Motor neuron (in vitro differentiated cells): Measurements from ENCODE around the gene UBE3C. TPM values are rescaled to one million over a fixed set of nuclear protein-coding genes. Genes with fewer than 3 reads are reported as not detected.
"Not testable (repeated sequence)": the region's sequence is repeated elsewhere in the genome, so short reads cannot be mapped to it uniquely, and the experiment has no call there.

ENCODE experiments used
- ATAC-seq, 8 experiments: fragments of 200-7000 bp; cut with Tn5 transposase; replicated peaks in 6 of 8; 2 replicates each; pipeline ENCODE4 v1.8.0; 2021; ENCODE audit warnings: mild to moderate bottlenecking in 8 of 8, moderate library complexity in 8 of 8
- H3K27ac ChIP-seq, 2 donors: fragments of 250-450 bp; sonication (Bioruptor Pico); 2 replicates each; pipeline ENCODE4 v1.9.0; 2021; ENCODE audit warnings: antibody characterized with exemption in 2 of 2, mild to moderate bottlenecking in 2 of 2, moderate library complexity in 1 of 2
- H3K4me1 ChIP-seq, 2 donors: fragments of 250-450 bp; sonication (Bioruptor Pico); replicated peaks in 1 of 2; 2 replicates each; pipeline ENCODE4 v1.6.1; 2021; ENCODE audit warnings: antibody characterized with exemption in 2 of 2, mild to moderate bottlenecking in 2 of 2, moderate library complexity in 1 of 2
- H3K4me3 ChIP-seq, 5 donors: fragments of 250-450 bp; sonication (Bioruptor Pico); 2 replicates each; pipeline ENCODE4 v1.9.0; 2021; ENCODE audit warnings: antibody characterized with exemption in 5 of 5, mild to moderate bottlenecking in 5 of 5, moderate library complexity in 4 of 5
- WGBS, 10 experiments: fragments of 450-650 bp; shearing (Covaris generic); methylation state at CpG; one replicate each; pipeline ENCODE4 v1.0.0; 2022; 5-methylcytosine and 5-hydroxymethylcytosine counted together
- in situ Hi-C, 9 experiments: fragments of 400-800 bp; cut with MboI; loops; one replicate each; pipeline ENCODE4 v1.15.0; 2021; ENCODE audit warnings: low sequenced_read_pairs in 9 of 9, low pct_unique_long_range_greater_than_20kb in 2 of 9; ENCODE audit not compliant: unreplicated experiment in 9 of 9
- total RNA-seq, 8 experiments: library from RNA; unstranded; fragments of 300-600 nt; gene quantifications; 2 replicates each; pipeline versions ENCODE4 v1.2.3 to v1.2.4, GENCODE V29; 2022

Gene UBE3C
- total RNA-seq, 8 experiments from 2014 or later = 21.8 to 111 (median 34.1) TPM

- in situ Hi-C loops = no loop called here
- Histone ChIP-seq H3K27ac (no peak overlapping the region), H3K4me1 (no peaks in the 10 kb centered on the region), H3K4me3 (no peak overlapping the region)
- 30 to 93% (median 67%) methylated on average over 2 to 4 of the region's 4 CpGs for WGBS, 10 experiments
- ATAC-seq = peak in 2 of 8 experiments; percentile 31 to 73
These were observed 19.7 kb downstream of the UBE3C start for GRCh38 chr7:157158400-157158799.

GRCh38 chr7:157159537-157159936 is 20.8 kb downstream of the UBE3C start:
- H3K27ac ChIP-seq, in situ Hi-C loops, H3K4me1 ChIP-seq, ATAC-seq, H3K4me3 ChIP-seq: not testable (repeated sequence)
- WGBS, 10 experiments = 97 to 100% (median 98%) methylated on average over 1 to 9 of the region's 9 CpGs; no CpG with 5 or more reads in 3 of the 10 experiments

DNA sequence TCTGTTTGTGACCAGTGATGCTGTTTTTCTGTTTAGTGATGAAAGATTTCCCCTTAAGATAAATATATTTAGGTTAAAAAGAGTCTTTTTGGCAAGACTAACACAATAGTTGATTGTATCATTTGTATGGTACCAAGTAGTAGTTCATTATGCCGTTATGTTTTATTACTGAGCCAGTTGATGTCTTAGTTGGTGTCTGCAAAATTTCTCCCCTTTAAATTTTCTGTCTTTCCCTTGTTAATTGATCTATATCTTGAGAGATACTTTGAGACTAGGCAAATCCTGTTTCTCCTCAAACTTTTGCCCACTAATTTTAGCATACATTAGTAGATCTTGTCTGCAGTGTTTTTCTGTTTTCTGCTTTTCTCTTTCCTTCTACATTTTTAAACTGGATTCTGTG is 21.7 kb downstream of the UBE3C start:
- in situ Hi-C loops = no loop called here

GRCh38 chr7:157165987-157166386 is 27.3 kb downstream of the UBE3C start:
- no peak for ATAC-seq
- H3K4me1 ChIP-seq = no peaks in the 10 kb centered on the region
- WGBS, 10 experiments = 88 to 100% (median 92%) methylated on average over 1 of the region's 1 CpG; no CpG with 5 or more reads in 1 of the 10 experiments
- in situ Hi-C loops = no loop called here
- H3K27ac ChIP-seq = no peak overlapping the region
- no peak overlapping the region for H3K4me3 ChIP-seq

More for the DNA sequence above, 21.7 kb downstream of the UBE3C start:
- WGBS, 10 experiments = 44 to 100% (median 83%) methylated on average over 1 of the region's 1 CpG; no CpG with 5 or more reads in 1 of the 10 experiments
- no peak for ATAC-seq
- no peaks in the 10 kb centered on the region for H3K4me1 ChIP-seq
- H3K4me3 ChIP-seq = no peak overlapping the region
- no peak overlapping the region for H3K27ac ChIP-seq

GRCh38 chr7:157168571-157168970 is 29.8 kb downstream of the UBE3C start:
- Histone ChIP-seq H3K27ac (no peak overlapping the region), H3K4me1 (no peaks in the 10 kb centered on the region), H3K4me3 (no peak overlapping the region)
- WGBS, 10 experiments = 64 to 100% (median 100%) methylated on average over 1 to 5 of the region's 5 CpGs; no CpG with 5 or more reads in 1 of the 10 experiments
- in situ Hi-C loops = no loop called here
- ATAC-seq = no peak

DNA sequence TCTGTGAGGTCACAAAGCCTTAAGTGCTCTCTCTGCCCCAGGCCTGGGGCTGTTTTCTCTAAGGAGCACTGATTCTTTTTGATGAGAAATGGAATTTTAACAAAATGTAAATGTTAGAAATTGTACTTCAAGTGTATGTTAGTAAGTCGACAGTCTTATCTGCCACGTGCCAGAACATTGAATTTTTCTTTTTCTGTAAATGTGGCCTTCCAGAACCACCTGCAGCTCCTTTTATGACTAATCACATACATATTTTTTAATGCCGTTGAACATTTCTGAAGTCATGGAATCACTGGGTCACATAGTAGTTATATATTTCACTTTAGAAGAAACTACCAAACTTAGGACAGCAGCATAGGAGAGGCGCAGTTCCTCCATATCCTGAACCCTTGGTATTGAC is 38.0 kb downstream of the UBE3C start:
- Histone ChIP-seq H3K4me1 (no peaks in the 10 kb centered on the region), H3K4me3 (no peak overlapping the region), H3K27ac (no peak overlapping the region)
- 70 to 100% (median 83%) methylated on average over 2 to 4 of the region's 4 CpGs; no CpG with 5 or more reads in 2 of the 10 experiments for WGBS, 10 experiments
- no peak for ATAC-seq
- in situ Hi-C loops = no loop called here

DNA sequence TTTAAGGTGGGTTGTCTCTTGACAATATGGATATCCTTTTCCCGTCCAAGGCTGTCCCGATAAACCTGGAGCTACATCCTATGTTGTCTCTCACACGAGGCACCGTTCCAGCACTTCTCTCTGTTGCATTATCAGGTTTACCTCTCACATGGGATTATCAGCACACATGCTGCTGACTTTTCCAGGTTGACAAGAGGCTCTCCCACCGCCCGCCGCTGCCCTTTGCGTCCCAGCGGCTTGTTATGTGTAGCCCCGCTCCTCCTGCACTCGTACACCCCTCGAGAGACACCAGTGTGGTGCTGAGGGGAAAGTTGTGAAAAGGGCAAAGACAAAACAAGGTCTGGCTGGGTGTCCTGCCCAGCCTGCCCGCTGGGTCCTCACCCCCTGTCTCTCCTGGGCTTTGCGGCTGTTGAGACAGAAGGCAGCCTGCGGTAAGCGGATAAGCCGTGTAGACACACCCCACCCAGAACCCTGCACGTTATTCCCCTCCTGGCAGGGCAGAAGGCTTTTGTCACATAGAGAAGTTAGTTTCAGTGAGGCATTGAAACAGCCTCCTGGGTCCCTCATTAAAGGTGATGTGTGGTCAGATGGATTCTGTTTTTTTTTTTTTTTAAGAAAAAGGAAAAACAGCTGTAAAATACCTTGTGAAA is 38.7 kb downstream of the UBE3C start:
- Histone ChIP-seq H3K4me1 (no peaks in the 10 kb centered on the region), H3K4me3 (no peak overlapping the region), H3K27ac (no peak overlapping the region)
- WGBS, 10 experiments = 60 to 100% (median 89%) methylated on average over 1 to 16 of the region's 18 CpGs; no CpG with 5 or more reads in 2 of the 10 experiments
- in situ Hi-C loops = no loop called here
- ATAC-seq = no peak

DNA sequence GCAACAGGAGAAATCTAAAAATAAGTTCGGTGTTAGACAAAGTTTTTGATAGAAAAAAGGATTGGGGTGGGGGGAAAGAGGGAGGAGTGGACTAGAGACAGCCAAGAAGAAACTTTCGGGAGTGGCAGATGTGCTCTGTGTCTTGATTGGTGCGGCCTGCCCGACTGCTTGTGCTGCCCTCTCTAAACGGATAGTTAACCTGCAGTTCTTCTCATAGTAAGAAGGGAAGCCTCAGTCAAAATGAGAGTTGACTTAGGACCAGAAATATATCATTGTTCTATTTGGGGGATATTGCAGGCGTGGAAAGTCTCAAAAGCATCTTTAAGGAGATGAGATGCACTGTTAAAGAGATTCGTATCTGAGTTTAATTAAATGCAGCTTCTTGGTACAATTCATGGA is 39.3 kb downstream of the UBE3C start:
- 65 to 100% (median 90%) methylated on average over 2 to 7 of the region's 7 CpGs; no CpG with 5 or more reads in 3 of the 10 experiments for WGBS, 10 experiments
- no peak for ATAC-seq
- no peak overlapping the region for H3K4me3 ChIP-seq
- in situ Hi-C loops = no loop called here
- no peak overlapping the region for H3K27ac ChIP-seq
- H3K4me1 ChIP-seq = no peaks in the 10 kb centered on the region

- ATAC-seq = no peak
- Histone ChIP-seq H3K27ac (no peak overlapping the region), H3K4me1 (no peaks in the 10 kb centered on the region), H3K4me3 (no peak overlapping the region)
- in situ Hi-C loops = no loop called here
- 60 to 100% (median 84%) methylated on average over 1 to 7 of the region's 15 CpGs; no CpG with 5 or more reads in 2 of the 10 experiments for WGBS, 10 experiments
These were observed 45.1 kb downstream of the UBE3C start for GRCh38 chr7:157183832-157184231.

DNA sequence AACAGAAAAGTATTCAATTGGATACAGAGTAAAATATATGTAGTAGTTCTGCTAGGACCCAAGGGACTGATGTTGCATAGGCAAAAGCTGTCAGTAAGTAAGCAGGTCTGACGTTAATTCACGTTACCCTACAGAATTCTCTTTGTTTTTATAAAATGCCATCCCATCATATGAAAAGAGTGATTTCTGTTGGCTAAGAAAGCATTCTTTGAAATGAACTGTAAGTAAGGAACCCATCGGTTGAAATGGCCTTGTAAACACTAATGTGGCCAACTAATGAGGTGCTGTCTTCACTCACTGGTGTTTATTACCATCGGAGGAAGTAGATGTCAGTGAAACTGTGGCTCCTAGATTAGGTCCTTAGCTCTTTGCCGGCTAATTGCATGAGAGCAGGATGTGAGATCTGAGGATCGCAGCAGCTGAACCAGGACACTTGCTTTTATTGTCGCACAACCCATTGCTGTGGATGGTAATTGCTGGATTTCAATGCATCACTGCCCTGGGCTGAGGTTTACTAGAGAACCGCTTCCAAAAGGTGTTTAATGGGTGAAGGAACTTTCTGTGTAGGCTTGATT is 49.5 kb downstream of the UBE3C start:
- 65 to 100% (median 87%) methylated on average over 2 to 8 of the region's 8 CpGs; no CpG with 5 or more reads in 1 of the 10 experiments for WGBS, 10 experiments

GRCh38 chr7:157189405-157189804 is 50.7 kb downstream of the UBE3C start:
- 61 to 100% (median 94%) methylated on average over 3 to 6 of the region's 6 CpGs for WGBS, 10 experiments
- Histone ChIP-seq H3K4me3 (no peak overlapping the region), H3K27ac (no peak overlapping the region), H3K4me1 (no peaks in the 10 kb centered on the region)
- in situ Hi-C loops = no loop called here
- no peak for ATAC-seq

More for the DNA sequence above, 49.5 kb downstream of the UBE3C start:
- in situ Hi-C loops = no loop called here
- Histone ChIP-seq H3K27ac (no peak overlapping the region), H3K4me1 (no peaks in the 10 kb centered on the region), H3K4me3 (no peak overlapping the region)
- ATAC-seq = no peak

GRCh38 chr7:157192861-157193260 is 54.1 kb downstream of the UBE3C start:
- ATAC-seq = no peak
- H3K4me3 ChIP-seq = no peak overlapping the region
- H3K27ac ChIP-seq = no peak overlapping the region
- in situ Hi-C loops = no loop called here
- WGBS, 10 experiments = 78 to 100% (median 90%) methylated on average over 2 to 3 of the region's 3 CpGs
- H3K4me1 ChIP-seq = no peaks in the 10 kb centered on the region

DNA sequence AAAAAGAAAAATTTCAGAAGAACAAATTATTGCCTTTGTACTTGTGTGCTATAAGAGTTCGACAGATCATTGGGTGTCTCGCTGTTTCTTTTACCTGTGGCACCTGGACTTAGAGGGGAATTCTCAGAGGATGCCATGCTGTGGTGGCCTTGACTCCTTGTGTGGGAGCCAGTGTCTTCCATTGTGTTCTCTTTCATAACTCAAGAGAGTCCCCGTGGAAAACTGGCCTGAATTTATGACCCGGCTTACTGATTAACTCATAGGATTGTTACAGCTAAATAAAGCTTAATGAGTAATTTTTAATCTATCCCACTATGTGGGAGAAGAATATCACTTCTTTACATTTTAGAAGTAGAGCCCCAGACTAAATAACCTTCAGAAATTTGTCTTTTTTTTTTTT is 54.5 kb downstream of the UBE3C start:
- no peak for ATAC-seq
- H3K4me3 ChIP-seq = no peak overlapping the region
- in situ Hi-C loops = no loop called here
- no peak overlapping the region for H3K27ac ChIP-seq
- 43 to 100% (median 74%) methylated on average over 2 to 4 of the region's 4 CpGs for WGBS, 10 experiments
- no peaks in the 10 kb centered on the region for H3K4me1 ChIP-seq

- no peaks in the 10 kb centered on the region for H3K4me1 ChIP-seq
- WGBS, 10 experiments = 83 to 100% (median 95%) methylated on average over 1 to 3 of the region's 3 CpGs
- H3K27ac ChIP-seq = no peak overlapping the region
- no peak overlapping the region for H3K4me3 ChIP-seq
- in situ Hi-C loops = no loop called here
- ATAC-seq = no peak
These were observed 56.2 kb downstream of the UBE3C start for GRCh38 chr7:157194948-157195347.
